ENCODE results near the gene MALT1. TPM values are rescaled to one million over a fixed set of nuclear protein-coding genes. Genes with fewer than 3 reads are reported as not detected.

MALT1 gene
- total and polyA plus RNA-seq, 3 donors from 2014 or later: 25.4 to 36.6 (median 30.3) TPM

- intact Hi-C loops (cut with DNase I; ENCODE audit: low total_unique reads): no loop called here
- no peaks in the 10 kb centered on the region for H3K4me1 ChIP-seq
- H3K4me3 ChIP-seq: no peak overlapping the region
- H3K9me3 ChIP-seq: no peaks in the 10 kb centered on the region
- no peaks in the 10 kb centered on the region for H3K36me3 ChIP-seq (ENCODE audit: low read depth, missing control alignments)
- TF ChIP-seq CTCF (IDR thresholded peaks at IDR 0.05) (no peak), POLR2A (IDR thresholded peaks at IDR 0.05) (no peak)
- no peak overlapping the region for H3K27ac ChIP-seq
- no peaks in the 10 kb centered on the region for H3K27me3 ChIP-seq
- WGBS, 2 donors: 96 to 98% methylated on average over 2 of the region's 2 CpGs
- no peak for DNase-seq
These were observed 74.6 kb downstream of the MALT1 start for GRCh38 chr18:58745914-58746313.

DNA sequence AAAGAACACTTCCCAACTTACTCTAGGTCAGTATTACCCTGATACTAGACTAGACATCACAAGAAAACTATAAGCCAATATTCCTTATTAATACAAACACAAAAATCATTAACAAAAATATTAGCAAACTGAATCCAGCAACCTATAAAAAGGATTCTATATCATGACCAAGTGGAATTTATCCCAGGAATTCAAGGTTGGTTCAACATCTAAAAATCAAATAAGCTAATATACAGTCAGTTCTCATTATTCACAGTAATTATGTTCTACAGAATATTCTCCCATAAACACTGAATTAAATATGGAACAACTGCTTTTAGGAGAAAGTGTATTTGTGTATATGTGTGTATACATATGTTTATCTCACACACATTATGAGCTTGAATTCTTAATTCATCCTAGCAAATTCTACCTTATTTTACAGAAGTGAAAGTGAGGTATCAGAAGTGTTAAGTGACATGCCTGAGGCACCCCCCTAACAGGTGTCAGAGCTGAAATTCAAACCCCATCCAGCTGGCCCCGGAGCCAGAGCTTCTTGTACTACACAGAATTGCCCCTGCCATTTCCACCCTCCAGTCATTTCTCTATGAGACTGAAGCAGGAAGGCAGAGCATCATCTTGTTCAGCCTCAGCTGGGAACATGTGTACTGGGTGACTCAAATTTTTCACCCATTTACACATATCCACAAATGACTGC lies 77.8 kb downstream of the MALT1 start:
- DNase-seq: no peak

DNA sequence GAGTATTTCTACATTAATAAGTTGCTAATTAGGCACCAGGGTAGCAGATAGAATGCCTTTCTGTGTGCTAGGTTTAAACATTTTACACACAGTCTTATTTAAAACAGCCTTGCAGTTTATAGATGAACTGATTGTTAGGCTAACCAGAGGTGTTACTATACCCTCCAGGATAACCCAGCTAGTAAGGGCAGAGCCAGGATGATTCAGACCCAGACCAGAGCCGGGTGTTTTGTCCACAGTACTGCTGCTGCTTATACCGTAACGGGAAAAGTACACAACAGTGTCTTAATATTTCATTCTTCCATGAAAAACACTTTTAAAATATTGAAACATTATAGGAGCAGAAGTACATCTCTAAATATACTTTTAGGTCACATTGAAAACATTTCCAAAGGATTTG lies 82.7 kb downstream of the MALT1 start:
- no peak for TF ChIP-seq POLR2A (IDR thresholded peaks at IDR 0.05)
- no peak for TF ChIP-seq CTCF (IDR thresholded peaks at IDR 0.05)
- H3K27ac ChIP-seq: no peak overlapping the region
- no peaks in the 10 kb centered on the region for H3K9me3 ChIP-seq
- no peaks in the 10 kb centered on the region for H3K4me1 ChIP-seq
- DNase-seq: no peak
- intact Hi-C loops (cut with DNase I; ENCODE audit: low total_unique reads): no loop called here
- no peak overlapping the region for H3K4me3 ChIP-seq
- no peaks in the 10 kb centered on the region for H3K36me3 ChIP-seq (ENCODE audit: low read depth, missing control alignments)
- 67 to 75% methylated on average over 3 of the region's 3 CpGs for WGBS, 2 donors
- H3K27me3 ChIP-seq: no peaks in the 10 kb centered on the region

More for the DNA sequence above, 77.8 kb downstream of the MALT1 start:
- TF ChIP-seq POLR2A (IDR thresholded peaks at IDR 0.05): no peak
- no peak for TF ChIP-seq CTCF (IDR thresholded peaks at IDR 0.05)
- intact Hi-C loops (cut with DNase I; ENCODE audit: low total_unique reads): no loop called here
- H3K4me3 ChIP-seq: no peak overlapping the region
- H3K9me3 ChIP-seq: no peaks in the 10 kb centered on the region
- 91 to 100% methylated on average over 1 of the region's 1 CpG for WGBS, 2 donors
- no peaks in the 10 kb centered on the region for H3K36me3 ChIP-seq (ENCODE audit: low read depth, missing control alignments)
- no peak overlapping the region for H3K27ac ChIP-seq
- H3K4me1 ChIP-seq: no peaks in the 10 kb centered on the region
- H3K27me3 ChIP-seq: no peaks in the 10 kb centered on the region

DNA sequence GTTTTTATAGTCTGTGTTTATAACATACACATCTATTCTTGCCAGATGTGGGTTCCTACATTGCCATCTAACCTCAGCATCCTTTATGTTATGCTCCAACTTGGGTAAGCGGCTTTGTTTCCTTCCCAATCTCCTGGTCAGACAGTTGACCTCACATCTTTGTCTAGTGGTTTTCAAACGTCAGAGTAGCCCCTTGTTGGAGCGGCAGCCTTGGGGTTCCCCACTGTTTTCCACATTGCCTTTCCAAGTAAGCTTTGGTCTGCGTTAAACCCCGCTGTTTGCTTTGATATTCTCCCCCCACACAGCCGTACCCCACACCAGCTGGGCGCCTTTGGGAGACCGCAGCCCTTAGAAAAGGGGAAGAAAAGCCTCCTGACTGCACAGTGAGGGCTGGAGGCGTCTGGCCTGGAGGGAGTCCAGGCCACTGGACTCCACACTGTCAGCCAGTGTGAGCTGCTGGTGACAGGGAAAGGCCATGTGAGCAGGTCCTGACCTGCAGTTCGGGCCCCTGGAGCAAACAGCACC lies 83.3 kb downstream of the MALT1 start:
- Histone ChIP-seq H3K4me1 (no peaks in the 10 kb centered on the region), H3K36me3 (ENCODE audit: low read depth, missing control alignments) (no peaks in the 10 kb centered on the region), H3K4me3 (no peak overlapping the region), H3K9me3 (no peaks in the 10 kb centered on the region), H3K27me3 (no peaks in the 10 kb centered on the region), H3K27ac (no peak overlapping the region)
- no peak for DNase-seq
- intact Hi-C loops (cut with DNase I; ENCODE audit: low total_unique reads): no loop called here
- TF ChIP-seq CTCF (IDR thresholded peaks at IDR 0.05): no peak
- 63 to 78% methylated on average over 10 of the region's 10 CpGs for WGBS, 2 donors
